ENCODE data around the gene PARP8.
"Not testable (repeated sequence)": the region's sequence is repeated elsewhere in the genome, so short reads cannot be mapped to it uniquely, and the experiment has no call there.

The PARP8 gene

DNA sequence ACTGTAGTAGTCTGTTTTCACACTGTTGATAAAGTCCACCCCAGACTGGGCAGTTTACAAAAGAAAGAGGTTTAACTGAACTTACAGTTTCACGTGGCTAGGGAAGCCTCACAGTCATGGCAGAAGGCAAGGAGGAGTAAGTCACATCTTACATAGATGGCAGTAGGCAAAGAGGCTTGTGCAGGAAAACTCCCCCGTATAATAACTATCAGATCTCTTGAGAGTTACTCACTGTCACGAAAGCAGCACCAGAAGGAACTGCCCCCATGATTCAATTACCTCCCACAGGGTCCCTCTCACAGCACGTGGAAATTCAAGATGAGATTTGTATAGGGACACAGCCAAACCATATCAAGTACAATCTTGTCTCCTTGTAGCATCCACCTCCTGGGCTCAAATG is 21.1 kb downstream of the PARP8 start:
- DNase-seq (ENCODE audit: low spot score) = no peak

DNA sequence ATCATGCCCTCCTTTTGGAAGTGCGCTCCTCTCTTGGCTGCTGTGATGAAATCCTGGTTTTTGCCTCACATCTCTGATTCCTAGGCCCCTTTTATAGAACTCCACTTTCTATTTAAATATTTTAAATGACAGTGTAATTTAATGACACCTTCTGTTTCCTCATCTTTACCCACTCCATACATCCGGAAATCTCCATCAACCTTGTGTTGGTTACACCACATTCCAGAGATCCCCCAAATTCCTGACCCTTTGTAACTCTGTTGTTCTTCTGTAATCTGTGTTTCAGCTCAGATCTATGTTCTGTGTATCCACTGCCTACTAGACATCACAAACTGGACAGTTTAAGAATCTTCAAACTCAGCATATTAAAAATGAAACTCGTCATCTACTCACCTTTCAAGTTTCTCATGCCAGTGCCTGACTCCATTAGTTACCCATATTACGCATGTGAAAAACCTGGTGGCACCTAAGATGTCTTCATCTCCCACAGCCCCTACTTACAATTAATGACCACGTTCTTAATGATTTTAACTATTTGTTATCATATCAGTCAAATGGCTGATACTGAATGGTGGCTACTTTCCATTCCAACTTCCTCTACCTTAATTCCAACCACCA is 25.1 kb downstream of the PARP8 start:
- no peak for DNase-seq (ENCODE audit: low spot score)

DNA sequence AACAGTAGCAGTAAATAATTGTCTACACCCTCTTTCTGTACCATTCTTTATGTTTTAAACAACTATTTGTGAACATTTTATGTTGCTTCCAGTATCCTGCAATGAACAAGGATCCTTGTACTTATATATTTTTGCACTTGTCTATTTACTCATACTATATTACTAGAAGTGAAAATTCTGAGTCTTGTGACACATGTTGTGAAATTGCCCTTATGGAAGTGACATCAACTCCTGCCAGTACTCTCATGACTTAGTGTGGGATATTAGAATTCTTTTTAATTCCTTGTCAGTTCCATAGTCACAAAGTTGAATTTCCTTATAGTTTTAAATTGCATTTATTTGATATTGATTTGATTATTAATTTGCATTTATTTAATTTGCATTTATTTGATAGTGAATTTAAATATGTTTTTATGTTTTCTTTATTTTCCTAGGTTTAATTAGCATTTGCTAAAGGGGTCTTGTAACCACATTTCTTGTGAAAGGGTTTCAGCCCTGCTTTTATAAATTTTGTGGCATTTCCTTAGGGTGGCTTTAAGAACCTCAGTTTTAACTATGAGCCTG is 27.7 kb downstream of the PARP8 start:
- DNase-seq (ENCODE audit: low spot score) = no peak

DNA sequence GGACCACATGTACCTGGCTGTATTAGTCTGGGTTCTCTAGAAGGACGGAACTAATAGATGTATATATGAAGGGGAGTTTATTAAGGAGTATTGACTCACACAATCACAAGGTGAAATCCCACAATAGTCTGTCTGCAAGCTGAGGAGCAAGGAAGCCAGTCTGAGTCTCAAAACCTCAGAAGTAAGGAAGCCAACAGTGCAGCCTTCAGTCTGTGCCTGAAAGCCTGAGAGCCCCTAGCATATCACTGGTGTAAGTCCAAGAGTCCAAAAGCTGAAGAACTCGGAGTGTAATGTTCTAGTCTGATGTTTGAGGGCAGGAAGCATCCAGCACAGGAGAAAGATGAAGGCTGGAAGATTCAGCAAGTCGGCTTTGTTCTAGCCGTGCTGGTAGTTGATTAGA is 28.2 kb downstream of the PARP8 start:
- DNase-seq (ENCODE audit: low spot score) = not testable (repeated sequence)

- no peak for DNase-seq (ENCODE audit: low spot score)
Measured at GRCh38 chr5:50697739-50698138, 31.3 kb downstream of the PARP8 start.

DNA sequence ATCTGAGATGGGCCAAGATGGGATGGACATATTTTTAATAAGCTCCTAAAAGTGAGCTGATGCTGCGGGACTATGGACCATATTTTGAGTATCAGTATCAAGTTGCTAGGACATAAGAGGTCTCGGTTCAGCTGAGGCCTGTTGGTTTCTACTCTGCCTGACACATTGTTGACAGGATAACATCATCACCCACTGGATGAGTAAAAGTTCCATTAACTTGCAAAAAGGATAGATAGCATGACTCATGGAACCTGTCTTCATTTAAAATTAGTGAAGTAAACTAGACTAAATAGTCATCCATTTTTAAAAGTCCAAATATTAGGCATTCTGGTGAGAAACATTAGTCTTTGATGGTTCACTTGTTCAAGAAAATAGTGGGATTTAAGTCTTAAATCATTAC is 33.3 kb downstream of the PARP8 start:
- DNase-seq (ENCODE audit: low spot score) = no peak

GRCh38 chr5:50700706-50701105 is 34.3 kb downstream of the PARP8 start:
- DNase-seq (ENCODE audit: low spot score) = no peak

DNA sequence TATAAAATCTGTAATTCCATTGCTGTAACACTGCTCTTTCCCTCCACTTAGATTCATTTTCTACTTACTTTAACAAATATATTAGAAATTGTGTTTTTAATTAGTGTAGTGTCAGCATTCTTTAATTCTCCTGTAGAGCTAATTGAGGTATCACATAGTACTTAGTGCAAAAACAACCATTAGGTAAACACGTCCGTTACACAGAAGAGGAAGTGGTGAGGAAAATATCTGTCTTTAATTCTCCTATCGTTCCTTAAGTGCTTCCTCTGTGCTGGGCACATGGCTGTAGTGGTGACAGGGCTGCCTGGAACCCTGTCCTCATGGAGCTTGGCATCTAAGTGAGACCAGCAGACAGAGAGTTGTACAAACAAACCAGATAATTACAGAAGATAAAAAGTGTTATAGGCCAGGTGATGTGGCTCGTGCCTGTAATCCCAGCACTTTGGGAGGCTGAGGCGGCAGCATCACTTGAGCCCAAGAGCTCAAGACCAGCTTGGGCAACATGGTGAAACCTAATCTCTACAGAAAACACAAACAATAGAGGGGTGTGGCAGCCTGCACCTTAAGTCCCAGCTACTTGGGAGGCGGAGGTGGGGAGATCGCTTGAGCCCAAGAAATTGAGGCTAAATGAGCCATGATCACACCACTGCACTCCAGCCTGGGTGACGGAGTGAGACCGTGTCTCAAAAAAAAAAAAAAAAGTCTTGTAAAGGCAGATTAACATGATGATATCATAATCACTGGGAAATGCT is 36.4 kb downstream of the PARP8 start:
- no peak for DNase-seq (ENCODE audit: low spot score)

- DNase-seq (ENCODE audit: low spot score) = no peak
Measured at GRCh38 chr5:50703367-50703666, 36.9 kb downstream of the PARP8 start.

DNA sequence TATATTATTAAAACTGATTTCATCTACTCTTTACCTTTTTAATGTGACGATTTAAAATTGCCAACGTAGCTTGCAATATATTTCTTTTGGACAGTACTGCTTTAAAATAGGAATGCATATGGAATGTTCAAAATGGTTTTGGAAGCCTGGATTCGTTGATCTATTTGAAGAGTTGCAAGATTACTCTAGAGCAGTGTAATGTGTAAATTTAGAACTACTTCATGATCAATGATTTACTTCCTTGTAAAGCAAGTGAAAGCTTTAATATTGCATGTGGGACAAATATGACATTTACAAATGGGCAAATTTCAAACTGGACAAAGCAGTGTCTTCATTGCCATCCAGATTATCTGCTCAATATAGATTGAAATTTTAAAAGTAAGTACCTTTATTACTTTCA is 38.3 kb downstream of the PARP8 start:
- no peak for DNase-seq (ENCODE audit: low spot score)

DNA sequence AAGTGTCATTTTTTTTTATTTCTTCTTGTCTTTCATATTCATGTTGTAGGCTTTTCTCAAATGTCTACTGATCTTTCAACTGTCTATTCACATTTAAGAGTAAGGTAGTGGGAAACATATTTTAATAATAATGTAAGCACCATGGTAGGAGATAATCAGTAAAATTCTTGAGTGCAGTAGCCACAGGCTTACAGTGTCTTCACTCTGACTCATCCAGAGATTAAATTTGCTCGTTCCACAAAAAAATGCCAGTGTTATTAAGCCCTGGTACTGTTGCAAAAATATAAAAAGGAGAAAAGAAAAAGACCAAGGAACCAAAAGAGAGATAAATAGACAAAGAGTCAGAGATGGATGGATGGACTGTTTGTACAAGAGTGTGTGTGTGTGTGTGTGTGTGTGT is 43.0 kb downstream of the PARP8 start:
- no peak for DNase-seq (ENCODE audit: low spot score)

DNA sequence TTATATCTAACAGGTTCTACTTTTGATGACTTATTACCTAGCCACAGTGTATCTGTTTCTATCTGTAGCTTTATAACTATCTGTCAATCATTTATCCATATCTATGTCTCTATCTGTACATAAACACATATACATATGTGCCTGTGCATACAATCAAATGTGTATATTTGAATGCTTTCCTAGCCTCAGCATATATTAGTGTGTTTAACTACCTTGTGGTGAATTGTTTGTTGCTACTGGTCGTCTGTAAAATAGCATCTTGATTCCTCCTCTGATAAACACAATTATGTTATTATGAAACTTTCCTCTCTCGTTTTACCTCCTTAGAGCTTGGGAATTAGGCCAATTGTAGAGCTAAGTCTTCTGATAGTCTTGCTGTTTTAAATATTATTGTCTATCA is 44.4 kb downstream of the PARP8 start:
- no peak for DNase-seq (ENCODE audit: low spot score)

GRCh38 chr5:50711280-50711679 is 44.8 kb downstream of the PARP8 start:
- DNase-seq (ENCODE audit: low spot score) = no peak

GRCh38 chr5:50712479-50712878 is 46.0 kb downstream of the PARP8 start:
- DNase-seq (ENCODE audit: low spot score) = no peak

DNA sequence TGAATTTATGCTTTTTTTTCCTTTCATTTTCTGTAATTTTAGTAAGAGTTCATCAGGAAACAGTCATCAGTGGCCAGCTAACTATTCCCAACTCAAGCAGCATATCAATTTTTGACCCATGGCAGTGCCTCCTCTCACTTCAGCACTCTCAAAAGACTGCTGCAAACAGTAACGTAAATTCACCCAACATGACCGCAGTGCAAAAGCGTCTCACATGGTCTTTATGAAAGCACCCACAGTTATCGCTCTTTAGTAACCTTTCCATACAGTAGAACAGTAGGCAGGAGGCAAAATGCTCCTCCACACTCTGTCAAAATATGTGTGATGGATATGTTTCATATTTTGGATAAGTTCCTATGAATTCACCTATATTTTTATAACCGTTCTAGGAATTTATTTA is 48.6 kb downstream of the PARP8 start:
- DNase-seq (ENCODE audit: low spot score) = no peak

DNA sequence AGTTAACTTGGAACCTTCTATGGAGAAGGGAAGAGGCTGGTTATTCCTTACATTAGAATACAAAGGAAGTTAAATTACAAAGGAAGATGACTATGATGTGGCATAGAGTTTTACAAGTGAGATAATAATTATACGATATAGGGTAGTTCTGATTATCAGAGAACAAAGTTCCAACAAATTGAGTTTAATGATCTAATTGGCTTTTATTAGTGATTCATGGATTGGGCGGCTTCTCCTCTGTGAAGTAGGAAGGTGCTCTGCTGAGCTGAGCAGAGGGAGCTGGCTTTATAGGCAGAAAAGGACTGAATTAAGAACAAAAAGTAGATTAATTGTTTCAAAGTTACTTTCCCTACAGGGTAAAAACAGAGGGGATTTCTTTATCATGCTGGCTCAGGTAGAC is 49.7 kb downstream of the PARP8 start:
- no peak for DNase-seq (ENCODE audit: low spot score)

- no peak for DNase-seq (ENCODE audit: low spot score)
Measured at GRCh38 chr5:50717651-50718050, 51.2 kb downstream of the PARP8 start.

DNA sequence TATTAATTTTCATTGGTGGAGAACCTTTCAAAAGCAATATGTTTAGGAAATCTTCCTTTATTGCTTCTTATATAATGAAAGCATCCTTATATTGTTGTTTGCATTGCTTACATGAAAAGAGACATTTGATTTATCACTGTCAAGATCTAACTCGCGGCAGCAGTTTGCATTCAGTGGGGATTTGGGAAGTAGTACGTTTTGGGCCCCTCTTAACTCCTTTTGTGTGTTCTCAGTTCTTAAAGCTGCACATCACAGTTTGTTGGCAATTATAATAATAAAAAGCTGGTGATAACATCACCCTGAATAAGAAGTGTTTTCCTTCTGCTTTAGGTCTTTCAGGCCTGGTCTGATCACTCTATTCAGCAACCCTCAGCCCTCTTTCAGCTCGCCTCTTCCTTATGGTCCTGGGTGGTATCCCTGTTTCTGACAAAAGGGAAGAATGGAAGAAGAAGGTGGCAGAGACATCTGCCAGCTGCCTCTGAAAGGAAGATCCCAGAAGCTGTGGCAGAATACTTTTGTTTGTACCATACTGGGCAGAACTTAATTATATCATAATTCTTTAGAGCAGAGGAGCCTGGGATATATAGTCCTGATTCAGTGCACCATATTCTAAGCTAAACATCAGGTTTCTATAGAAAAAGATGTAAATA is 53.7 kb downstream of the PARP8 start:
- no peak for DNase-seq (ENCODE audit: low spot score)

DNA sequence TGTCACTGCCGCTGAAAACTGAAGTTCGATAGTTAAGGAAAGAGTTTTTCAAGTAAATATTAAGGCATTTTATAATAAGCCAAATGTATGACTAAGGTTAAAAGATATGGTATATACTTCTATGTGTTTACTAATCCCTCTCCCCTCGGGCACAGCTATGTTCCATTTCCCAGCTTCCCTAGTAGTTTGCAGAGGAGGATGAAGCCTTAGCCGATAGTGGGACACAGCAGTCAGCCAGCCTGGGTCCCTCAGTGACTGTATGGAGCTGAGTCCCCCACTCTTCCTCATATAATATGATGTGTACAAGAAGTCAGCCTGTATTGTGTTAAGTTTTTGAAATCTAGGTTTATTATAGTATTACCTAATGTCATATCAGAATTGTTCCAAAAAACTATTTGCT is 55.8 kb downstream of the PARP8 start:
- no peak for DNase-seq (ENCODE audit: low spot score)

DNA sequence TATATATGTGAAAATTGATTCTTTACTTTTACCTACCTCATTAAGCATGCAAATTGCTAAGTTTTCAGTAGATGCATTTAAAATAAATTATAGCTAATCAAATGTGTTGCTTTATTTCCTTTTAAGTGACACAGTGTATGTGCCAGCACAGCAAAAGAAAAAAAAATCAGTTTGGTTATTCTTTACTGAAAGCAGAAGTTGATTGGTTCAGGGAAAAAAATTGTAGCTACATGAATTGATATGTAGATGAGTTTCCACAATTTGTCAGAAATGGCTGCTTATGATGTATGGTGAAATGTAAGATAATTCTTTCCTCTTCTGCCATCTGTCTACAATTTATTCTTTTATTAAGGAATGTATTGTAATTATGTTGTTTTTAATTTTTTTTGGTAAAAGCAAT is 57.8 kb downstream of the PARP8 start:
- no peak for DNase-seq (ENCODE audit: low spot score)

GRCh38 chr5:50725800-50726474 is 59.5 kb downstream of the PARP8 start:
- DNase-seq (ENCODE audit: low spot score) = no peak

DNA sequence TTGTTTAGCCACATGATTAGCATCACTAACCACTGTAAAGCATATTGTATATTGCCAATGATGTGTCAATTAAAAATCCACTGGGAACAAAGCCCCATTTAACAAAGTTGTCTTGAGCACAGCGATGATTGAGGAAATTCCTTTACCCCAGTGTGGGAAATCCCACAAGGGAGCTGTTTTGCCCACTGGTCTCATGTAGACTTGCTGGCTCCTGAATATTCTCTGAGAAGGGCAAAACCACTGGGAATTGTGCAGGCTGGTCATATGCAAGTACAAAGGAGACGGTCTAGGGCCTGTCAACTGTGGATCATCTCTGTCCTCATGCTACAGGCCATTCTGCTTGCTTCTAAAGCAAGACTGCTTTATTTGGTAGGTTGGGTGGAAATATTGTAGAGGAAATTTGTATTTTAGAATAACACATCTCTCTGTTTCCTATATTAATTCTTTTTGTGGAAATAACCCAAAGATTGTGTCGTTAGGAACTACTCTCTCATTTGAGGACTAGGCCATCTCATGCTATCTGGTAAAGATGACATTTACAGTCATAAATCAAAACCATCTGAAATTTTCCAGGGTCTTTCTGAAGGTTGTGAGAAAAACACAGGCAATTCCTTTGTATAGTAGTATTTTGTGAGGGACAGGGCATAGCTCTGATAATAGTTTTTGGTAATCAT is 60.2 kb downstream of the PARP8 start:
- no peak for DNase-seq (ENCODE audit: low spot score)
